GDM1 (cell line): Measurements from ENCODE around the gene IGFBP5.

Experiments used
- DNase-seq: peaks from one replicate; lab custom pipeline; 2025; lab: John Stamatoyannopoulos, UW

Gene IGFBP5

DNA sequence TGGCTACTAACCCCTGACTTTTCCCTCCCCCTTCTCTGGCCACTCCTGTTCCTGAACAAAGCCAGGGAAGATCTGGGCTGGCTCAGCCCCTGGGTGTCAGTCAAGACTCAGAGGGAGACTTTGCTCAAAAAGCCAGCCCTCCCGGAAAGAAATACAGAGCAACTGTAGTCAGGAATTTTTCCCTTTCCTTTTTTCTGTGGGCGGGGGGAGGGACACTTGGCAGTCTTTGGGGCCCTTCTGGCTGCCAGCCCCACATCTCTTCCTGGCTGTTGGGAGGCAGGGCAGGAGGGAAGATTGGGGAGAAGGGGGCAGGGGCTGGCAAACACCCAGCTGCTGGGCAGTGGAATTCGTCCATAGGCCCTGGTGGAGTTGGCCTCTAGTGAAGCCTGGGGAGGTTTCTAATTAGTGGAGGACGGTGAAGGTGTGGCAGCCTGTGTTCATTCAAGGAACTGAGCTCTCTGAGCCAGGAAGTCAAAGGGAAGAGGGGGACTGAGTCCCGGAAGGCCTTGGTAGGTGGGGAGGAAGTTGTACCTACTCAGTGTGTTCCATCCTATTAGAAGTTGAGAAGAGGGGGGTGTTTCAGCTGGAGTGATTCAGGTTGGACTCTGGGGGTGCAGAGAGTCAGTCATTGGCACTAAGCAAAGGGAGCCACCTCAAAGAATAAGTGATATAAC lies 51.2 kb downstream of the IGFBP5 start:
- no peak for DNase-seq

DNA sequence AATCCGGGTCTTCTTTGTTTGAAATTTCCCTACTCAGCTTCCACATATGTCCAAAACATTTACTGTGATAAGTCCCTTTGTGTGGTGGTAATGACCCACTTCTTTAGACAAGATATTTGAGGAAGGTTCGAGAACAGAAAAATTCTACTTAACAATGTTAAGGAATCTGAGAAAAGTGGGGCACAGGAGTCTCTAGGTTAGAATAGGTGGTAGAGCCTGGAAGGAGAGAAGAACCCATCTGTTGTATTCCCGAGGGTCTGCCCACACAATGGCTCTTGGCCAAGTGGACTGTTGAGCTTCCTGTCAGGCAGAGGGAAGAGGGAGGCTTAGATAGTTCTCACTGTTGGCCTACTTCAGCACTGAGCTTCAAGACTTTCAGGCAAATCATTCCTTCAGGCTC lies 57.9 kb downstream of the IGFBP5 start:
- no peak for DNase-seq

- no peak for DNase-seq
These were observed 58.5 kb downstream of the IGFBP5 start for GRCh38 chr2:216636551-216637450.

DNA sequence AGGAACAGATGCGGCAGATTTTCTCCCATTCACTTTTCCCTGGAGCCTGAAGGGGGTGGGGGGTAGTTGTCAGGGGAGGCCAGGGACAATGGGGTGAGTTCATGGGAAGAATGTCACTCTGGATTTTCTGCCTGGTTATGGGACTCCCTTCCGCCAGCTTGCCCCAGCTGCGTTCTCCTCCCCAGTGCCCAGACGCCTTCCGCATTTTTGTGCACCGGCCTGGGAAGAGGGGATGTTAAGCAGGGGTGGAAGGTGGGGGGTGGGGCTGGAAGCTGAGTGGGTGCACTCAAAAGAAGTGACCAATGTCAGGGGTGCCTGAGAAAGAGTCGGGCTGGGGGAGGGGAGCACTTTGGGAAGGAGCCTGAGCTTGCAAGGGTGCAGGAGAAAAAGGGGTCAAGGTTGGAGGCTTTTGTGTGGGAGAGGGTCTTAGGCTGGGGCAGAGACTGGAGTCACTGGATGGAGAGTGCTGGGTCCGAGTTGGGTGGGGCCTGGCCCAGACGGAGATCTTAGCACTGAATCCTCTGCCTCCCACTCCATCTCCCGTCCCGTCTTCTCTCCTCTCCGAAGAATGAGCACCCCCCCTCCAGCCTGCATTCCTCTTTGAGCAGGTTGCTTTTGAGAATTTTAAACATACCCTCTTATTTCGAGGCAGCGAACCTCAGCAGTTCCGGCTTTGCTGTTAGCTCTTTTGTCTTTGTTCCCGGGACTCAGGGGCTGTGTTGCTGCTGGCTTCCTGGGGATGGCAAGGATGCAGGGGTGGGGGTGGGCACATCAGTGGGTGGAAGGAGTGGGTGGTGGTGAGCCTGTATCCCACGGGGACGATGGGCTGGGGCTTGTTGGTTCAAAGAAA lies 59.4 kb downstream of the IGFBP5 start:
- DNase-seq, result no peak

- no peak for DNase-seq
These were observed 60.2 kb downstream of the IGFBP5 start for GRCh38 chr2:216635171-216635570.

DNA sequence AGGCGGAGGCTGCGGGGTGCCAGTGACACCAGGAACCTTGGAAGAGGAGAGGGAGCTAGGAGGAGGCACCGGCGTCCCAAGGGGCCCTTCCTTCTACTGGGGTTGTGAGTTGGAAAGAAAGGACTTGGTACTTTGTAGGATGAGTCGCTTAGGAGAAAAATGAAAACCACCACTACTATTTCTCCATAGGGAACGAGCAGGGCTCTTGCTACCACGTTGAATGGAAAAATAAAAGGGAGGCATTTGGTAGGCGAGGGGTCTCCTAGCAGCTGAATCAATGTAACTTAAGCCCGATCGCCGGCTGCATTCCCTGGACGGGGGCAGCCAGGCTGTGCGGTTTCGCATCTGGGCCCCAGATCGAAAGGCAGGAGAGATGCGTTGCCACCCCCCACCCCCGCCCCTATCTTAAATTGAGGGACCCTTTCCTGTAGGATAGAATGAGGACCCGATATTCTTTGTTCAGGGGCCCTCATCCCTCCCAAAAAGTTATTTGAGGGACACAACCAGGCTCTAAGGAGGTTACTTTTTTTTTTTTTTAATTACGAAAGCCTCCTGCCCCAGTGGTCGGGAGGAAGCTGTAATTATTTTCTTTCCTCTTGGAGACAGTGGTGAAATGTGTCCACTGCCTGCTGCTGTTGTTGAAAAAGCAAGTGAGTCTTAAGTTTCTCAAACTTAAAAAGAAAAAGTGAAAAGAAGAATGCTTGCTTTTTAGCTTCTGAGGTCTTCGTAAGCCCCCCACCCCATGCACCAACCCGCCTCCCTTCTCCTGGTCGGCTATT lies 60.8 kb downstream of the IGFBP5 start:
- DNase-seq, result no peak

GRCh38 chr2:216633616-216634369 lies 61.6 kb downstream of the IGFBP5 start:
- no peak for DNase-seq

GRCh38 chr2:216632952-216633615 lies 62.3 kb downstream of the IGFBP5 start, which contains the start of gene IGFBP2:
Gene IGFBP2, plus strand, starts transcription at chr2:216633420. Its CDS starts 104 bp downstream, at chr2:216633524.
- DNase-seq, result peak; percentile 72

- DNase-seq, result no peak
These were observed 62.9 kb downstream of the IGFBP5 start for GRCh38 chr2:216632346-216632951.

DNA sequence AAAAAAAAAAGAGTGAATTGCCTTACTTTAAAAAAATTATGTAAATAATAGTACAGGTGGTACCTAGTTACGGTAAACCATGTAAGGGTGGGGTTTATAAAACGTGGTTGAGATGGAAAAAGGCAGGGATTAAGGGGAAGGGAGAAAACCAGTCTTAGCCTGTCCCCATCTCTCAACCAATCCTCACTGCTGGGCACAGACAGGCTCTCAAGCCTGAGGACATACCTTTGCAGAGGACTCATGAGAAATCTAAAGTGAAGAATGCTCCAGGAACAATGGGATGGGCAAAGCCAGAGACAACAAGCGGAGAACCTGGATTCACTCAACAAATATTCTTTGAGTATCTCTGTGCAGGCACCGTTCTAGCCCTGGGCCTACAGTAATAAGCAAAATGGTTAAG lies 65.6 kb downstream of the IGFBP5 start:
- no peak for DNase-seq

DNA sequence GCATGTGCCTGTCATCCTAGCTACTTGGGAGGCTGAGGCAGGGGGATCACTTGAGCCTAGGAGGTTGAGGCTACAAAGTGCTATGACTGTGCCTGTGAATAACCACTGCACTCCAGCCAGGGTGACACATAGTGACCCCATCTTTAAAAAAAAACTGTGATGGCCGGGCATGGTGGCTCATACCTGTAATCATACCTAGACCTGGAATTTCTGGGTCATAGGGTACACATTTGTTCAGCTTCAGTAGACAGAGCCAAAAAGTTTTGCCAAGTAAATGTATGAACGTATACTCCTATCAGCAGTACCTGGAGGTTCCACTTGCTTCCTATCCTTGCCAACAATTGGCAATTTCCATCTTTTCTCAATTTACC lies 68.5 kb downstream of the IGFBP5 start:
- DNase-seq, result no peak

- DNase-seq, result no peak
These were observed 69.0 kb downstream of the IGFBP5 start for GRCh38 chr2:216626168-216626874.

- DNase-seq, result no peak
These were observed 71.1 kb downstream of the IGFBP5 start for GRCh38 chr2:216624251-216624650.

- no peak for DNase-seq
These were observed 72.8 kb downstream of the IGFBP5 start for GRCh38 chr2:216622526-216622925.
